NCI-H187 treated with DMSO at 0.1 percent for 48 hours (cell line): ENCODE results near the gene RBFA.

Experiments used
- DNase-seq: peaks from one replicate; lab custom pipeline; 2025; lab: John Stamatoyannopoulos, UW

Gene RBFA

GRCh38 chr18:80029690-80030089 is 4.5 kb upstream of the RBFA start:
- no peak for DNase-seq

DNA sequence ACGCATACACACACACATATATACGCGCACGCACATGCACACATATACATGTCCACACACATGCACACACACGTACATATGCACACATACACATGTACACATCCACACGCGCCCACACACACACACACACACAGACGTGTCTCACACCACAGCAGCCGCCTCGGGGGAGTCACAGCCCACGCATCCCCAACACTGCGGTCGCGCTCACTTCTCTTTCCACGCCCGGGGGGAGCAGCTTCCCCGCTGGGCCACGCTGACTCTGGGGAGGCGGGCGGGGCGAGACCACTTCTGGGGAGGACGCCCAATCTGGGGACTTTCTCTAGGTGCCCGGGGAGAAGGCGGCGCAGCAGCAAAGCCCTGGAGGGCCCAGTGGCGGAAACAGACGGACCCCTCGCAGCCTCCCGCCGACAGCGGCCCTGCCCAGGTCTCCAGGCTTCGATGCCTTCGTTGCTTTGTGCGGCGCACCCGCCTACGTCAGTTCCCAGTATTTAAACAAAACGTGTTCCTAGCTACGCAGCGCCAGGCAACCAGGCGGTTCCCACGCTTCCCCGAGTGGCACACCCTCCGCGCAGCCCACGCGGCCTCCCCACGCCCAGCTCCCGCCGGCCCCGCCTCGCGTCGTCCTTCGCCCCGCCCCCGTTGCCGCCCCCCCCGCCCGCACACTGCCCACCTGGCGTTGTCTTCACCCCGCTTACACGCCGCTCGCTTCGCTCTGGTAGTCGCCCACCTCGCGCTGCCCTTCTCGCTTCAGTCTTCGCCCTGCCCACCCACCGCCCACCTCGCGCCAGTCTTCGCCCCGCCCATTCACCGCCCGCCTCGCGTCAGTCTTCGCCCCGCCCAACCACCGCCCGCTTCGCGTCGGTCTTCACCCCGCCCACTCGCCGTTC is 810 bp upstream of the RBFA start:
- no peak for DNase-seq

- DNase-seq, result no peak
Observed at GRCh38 chr18:80034852-80035406, 695 bp downstream of the RBFA start.

DNA sequence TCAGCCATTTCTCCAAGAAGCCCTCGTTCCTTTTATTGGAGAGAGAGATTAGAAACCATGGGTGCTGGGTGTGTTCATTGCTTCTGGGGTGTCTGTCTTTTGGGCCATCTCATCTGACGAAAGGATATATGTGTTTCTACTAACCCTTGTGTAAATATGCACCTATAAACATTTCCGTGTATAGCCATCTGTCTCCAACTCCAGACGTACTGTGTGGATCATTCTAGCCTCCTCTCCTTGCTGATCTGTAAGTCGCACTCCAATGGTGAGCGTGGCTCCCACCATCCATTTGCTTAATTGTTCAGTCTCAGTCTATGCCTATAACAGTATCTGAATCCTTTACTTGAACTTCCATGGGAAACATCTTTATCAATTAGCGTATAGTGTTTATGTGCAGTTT is 1.8 kb downstream of the RBFA start:
- no peak for DNase-seq

DNA sequence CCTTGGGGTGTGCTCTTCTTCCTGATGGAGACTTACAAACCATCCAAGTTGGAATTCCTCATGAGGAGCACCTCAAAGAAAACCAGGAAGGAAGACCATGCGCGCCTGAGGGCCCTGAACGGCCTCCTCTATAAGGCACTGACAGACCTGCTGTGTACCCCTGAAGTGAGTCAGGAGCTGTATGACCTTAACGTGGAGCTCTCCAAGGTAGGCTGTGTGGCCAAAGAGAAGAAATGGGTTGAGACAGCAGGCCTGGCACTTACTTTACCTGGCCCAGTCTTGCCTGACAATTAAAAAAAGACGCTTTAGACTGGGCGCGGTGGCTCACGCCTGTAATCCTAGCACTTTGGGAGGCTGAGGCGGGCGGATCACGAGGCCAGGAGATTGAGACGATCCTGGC is 3.1 kb downstream of the RBFA start:
- DNase-seq, result no peak

DNA sequence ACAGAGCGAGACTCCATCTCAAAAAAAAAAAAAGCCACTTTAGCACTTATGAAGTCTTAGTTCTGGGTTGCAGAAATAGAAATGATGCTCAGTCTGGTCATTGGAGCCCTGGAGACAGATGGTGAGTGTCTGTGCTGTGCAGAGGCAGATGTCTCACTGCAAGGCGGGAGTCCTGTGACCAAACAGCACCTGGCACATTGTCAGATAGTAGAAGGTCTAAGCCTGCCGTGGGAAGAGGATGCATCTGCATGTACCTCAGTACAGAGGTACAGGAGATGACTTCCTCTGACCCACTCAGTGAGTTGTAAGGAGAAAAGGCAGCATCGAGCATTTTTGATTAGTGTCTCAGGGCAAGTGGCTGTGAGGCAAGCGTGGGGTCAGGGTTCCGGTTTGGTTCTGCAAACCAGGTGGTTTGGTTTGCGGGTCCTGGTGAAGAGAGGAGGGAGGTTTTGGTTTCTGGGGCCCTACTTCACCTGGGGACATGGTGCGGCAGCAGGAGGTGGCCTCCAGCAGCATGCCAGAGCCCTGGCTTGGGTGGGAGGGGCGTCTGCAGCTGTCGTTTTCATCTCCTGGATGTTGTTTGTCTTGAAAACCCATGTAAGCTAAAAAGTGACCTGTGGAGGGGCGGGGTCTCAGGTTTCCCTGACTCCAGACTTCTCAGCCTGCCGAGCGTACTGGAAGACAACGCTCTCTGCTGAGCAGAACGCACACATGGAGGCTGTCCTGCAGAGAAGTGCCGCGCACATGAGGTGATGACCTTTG is 3.8 kb downstream of the RBFA start:
- DNase-seq, result no peak

DNA sequence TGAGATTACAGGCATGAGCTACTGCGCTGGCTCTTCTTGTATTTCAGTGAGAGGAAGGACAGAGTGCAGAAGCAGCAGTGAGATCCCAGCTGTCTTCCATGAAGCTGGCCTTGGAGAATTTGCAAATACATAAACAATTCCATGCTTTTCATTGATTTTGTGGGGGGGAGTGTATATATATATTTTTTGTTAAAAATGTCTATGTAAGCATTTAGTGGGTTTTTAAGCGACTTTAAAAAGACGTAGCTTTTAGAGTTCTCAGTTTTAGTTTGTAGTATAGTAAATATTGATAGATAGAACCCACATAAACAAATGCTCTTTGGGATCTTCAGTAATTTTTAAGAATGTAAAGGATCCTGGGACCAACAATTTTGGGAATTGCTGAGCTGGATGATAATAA is 6.3 kb downstream of the RBFA start:
- DNase-seq, result no peak

- no peak for DNase-seq
Observed at GRCh38 chr18:80041424-80041823, 7.2 kb downstream of the RBFA start.

GRCh38 chr18:80042785-80043184 is 8.6 kb downstream of the RBFA start:
- DNase-seq, result no peak

GRCh38 chr18:80044072-80044471 is 9.8 kb downstream of the RBFA start:
- no peak for DNase-seq

- DNase-seq, result no peak
Observed at GRCh38 chr18:80046011-80046410, 11.8 kb downstream of the RBFA start.

DNA sequence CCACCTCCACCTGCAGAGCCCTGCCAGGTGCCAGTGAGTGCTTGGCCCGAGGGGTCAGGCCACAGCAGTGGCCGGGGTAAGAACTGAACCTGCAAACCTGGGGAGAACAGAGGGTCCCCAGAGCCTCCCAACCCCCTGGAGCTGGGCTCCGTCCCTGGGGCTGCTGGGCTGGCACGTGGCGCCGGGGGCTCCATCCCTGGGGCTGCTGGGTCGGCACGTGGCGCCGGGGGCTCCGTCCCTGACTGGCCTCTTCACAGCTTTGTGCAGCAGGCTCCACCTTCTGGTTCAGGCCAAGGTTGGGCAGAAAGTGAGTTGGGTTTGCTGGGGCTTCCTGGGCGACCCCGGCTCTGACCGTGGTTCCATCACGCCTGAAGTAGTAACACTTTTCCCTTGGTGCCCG is 12.2 kb downstream of the RBFA start:
- no peak for DNase-seq

DNA sequence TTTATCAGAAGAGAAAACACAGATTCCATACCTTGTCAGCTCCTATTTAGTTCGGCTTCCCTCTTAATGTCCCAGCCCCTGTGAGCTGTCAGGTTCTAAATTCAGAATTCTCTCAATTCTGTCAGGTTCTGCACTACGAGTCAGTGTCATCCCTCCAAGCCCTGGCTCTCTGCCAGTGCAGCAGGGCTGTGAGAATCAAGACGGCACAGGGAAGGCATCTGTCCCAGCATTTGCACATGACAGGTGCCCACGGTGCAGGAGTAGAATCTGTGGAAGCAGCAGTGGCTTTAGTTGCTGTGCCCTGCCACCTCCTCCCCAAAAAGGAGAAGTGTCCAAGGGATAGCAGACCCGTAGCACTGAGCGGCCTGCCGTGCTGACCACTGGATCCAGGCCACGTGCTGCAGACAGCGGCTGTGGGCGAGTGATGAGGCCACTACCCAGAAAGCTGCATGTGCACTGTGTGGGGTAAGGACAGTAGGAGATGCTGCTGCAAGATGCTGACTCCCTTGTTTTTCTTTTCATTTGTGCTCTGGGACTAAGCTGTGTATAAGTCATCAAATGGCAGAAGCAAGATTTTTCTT is 12.8 kb downstream of the RBFA start:
- DNase-seq, result no peak

GRCh38 chr18:80050797-80051196 is 16.6 kb downstream of the RBFA start:
- no peak for DNase-seq

DNA sequence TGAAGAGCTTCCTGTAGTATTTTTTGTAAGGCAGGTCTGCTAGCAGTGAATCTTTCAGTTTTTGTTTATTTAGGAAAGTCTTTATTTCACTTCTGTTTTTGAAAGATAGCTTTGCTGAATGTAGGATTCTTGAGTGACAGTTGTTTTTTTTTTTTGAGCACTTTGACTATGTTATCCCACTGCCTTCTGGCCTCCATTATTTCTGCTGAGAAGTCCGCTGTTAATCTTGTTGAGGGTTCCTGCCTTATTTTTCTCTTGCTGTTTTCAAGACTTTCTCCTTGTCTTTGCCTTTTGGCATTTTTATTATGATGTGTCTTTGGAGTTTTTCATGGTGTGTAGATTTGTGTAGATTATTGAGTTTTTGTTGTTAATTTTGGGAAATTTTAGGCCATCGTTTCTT is 21.9 kb downstream of the RBFA start:
- DNase-seq, result no peak

GRCh38 chr18:80059945-80060344 is 25.7 kb downstream of the RBFA start:
- no peak for DNase-seq

DNA sequence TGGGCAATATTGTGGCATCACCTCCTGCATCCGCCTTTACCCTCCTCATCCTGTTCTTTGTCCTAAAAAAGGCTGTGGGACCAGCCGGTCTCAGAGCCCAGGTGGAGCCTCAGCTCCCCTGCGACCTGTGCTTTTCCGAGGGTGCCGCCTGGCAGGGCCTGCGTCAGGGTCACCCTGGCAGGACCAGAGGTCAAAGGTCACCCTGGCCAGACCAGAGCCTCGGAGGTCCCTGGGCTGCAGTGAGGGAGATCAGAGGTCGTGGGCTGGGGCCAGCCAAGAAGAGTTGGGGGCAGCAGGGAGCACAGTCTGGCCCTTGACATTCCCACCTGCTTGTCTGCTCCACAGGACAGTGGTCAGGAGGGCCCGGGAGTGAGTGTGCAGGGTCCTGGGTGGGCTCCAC is 31.5 kb downstream of the RBFA start:
- no peak for DNase-seq

DNA sequence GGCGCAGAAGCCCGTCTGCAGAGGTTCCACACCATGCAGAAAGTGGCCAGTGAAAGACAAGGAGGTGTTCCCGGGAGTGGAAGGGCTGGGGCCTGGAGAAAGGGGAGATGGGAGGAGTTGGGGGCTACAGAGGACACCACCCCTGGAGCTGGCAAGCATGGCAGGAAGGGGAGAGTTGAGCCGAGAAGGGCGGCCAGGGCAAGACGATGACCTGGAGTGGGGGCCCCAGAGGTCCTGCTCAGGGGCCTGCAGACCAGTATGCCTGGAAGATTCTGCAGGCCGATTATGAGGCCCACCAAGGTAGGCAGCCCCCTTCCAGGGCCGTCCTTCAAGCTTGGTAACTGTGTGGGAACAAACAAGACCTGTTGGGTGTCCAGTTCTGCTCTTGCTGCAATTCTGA is 33.1 kb downstream of the RBFA start:
- DNase-seq, result no peak

GRCh38 chr18:80067897-80068296 is 33.7 kb downstream of the RBFA start:
- no peak for DNase-seq

DNA sequence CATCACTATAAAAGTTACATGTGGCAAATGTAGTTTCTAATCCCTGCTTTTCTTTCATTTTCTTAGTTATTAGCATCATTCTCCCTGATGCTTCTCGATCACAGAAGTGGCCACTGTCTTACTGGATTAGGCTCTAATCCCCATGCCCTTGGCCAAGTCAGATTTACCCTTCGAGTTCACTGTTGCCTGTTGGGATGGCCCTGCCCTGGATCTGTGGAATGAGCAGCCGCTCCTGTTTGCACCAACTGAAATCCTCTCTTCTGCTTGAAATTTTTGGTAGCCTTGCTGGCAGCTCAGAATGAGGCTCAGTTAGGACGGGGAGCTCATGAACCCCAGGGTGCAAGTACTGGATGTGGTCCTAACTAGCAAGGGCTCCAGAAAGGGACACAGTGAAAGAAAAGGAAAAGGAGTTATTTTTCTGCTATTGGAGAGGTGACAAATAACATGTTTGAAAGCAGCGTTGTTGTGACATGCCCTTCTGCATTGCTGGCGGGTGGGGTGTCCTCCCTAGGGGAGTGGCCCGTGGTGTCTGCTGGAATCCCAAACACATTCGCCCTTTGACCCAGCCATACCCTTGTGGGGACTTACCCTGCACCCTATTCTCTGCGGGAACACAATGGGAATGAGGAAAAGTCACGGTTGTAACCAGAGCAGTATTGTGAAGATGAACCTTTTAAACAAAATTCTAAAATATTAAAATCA is 34.5 kb downstream of the RBFA start:
- DNase-seq, result no peak

DNA sequence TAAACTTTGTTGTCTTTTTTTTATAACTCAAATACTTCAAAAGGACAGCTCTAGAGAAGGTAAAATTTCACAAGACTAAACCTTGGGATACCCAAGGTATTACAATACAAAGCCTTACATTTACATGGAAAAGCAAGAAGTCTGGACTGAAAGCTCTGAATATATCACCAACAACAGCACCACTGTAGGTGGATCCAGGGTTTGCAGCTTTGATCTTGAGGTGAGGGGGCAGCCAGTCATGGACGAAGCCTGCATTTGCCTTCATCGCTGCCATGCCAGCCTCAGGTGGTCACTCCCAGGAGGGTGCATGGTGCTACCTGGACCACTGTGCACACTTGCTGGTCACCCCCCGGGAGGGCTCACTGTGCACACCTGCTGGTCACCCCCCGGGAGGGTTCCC is 36.6 kb downstream of the RBFA start:
- DNase-seq, result no peak

GRCh38 chr18:80074183-80074582 is 39.9 kb downstream of the RBFA start:
- DNase-seq, result no peak
